Raji (cell line): Measurements from ENCODE around the gene ENO2.

Experiments
- POLR2A ChIP-seq: IDR thresholded peaks from 2 replicates; pipeline ENCODE4 v1.6.1; 2011; ENCODE audit warnings: low read depth, low read length, control low read depth; ENCODE audit not compliant: insufficient read depth

Gene ENO2

DNA sequence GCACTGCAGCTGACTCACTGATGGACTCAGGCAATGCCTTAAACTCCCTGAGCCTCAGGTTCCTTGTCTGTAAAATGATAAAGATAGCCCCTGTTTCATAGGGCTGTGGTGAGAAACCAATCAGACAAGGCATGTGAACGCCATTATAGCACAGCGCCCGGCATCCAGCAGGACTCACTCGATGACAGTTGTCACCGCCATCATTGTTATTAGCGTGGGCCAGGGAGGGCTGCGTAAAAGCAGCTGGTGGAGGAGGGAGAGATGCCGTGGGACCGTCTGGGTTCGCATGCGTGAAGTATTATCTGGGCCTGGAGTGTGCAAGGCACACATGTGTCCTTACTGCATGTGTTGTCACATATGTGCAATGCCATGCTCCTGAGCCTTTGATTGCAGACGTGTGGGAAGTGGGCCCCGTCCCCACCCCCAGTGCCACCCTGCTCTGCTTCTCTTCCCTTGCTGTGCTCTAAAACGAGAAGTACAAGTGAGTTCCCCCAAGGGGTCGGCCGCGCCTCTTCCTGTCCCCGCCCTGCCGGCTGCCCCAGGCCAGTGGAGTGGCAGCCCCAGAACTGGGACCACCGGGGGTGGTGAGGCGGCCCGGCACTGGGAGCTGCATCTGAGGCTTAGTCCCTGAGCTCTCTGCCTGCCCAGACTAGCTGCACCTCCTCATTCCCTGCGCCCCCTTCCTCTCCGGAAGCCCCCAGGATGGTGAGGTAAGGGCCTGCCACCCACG is 36.6 kb downstream of the ENO2 start, which contains the start of gene PTPN6:
TSS of gene PTPN6 (plus strand) at position 546 of the 730 bp plus-strand sequence. CDS start at position 703, 157 bp downstream.
- peak; percentile 45; the same call in 1 of the 2 replicates for TF ChIP-seq POLR2A

DNA sequence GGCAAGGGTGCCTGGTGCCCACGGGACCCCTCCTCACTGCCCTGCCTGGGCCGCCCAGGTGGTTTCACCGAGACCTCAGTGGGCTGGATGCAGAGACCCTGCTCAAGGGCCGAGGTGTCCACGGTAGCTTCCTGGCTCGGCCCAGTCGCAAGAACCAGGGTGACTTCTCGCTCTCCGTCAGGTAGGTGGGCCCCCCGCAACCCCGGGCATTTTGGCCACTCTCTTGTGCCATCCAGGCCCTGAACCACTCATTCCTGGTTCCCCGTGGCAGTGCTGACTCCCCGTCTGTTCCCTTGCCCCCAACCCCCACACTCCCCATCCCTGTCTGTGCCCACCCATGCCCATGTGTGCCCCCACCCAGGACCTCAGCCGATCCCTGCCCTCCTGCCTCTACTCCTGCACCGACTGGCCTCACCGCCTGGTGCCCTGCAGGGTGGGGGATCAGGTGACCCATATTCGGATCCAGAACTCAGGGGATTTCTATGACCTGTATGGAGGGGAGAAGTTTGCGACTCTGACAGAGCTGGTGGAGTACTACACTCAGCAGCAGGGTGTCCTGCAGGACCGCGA is 37.3 kb downstream of the ENO2 start:
- TF ChIP-seq POLR2A, result no peak; the same call in 1 of the 2 replicates

DNA sequence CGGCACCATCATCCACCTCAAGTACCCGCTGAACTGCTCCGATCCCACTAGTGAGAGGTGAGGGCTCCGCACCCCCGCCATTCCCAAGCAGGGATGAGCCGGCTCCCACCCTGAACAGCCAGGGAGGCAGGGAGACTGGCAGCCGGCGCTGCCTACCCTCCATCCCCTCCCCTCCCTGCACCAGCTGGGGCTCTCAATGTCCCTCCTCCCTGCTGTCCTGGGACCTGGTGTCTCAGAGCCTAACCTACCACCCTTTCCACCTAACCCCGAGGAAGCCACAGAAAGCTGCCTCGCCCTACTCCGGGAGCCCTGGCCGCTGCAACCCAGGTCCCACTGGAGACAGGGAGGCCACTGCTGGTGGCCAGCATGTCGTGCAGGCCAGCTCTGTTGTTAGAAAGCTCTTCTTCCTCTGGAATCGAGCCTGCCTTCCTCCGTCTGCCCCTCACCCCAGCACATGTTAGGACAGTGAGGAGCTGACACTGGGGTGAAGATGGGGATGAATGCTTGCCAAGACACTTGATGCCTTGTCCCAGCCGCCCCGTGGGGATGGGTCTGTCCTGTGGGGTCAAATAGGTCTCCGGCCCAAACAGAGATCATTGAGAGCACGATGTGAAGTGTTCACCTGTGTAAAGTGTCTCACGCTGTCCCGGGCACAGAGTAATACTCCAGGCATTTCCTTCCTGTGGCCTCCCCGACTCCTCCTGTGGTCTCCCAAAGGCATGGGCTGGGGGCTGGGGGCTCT is 37.9 kb downstream of the ENO2 start:
- no peak for TF ChIP-seq POLR2A

DNA sequence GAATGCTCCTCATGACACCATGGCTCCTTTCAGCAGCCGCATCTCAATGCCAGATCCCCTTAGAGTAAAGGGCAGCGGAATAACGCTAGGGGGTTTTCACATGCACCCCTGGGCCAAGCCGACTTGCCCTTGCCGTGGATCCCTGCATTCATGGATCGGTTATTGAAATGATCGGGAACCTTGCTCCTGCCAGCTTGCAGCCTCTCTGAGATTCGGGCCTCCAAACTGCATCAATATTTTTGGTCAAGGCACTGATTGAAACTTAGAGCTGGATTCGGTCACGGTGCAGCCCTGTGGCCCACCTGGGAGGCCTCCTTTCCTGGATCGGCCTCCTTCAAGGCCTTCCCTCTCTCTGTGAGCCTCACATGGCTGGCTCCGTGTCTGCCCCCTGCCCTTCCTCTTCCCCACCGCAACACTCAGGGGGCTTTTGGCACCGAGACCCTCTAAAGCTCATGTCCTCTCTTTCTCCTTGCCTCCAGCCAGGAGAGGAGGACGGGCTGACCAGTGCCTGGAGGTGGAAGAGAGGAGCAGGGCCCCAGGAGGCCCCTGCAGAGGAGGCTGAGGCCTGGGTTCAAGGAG is 38.6 kb downstream of the ENO2 start:
- no peak for TF ChIP-seq POLR2A

DNA sequence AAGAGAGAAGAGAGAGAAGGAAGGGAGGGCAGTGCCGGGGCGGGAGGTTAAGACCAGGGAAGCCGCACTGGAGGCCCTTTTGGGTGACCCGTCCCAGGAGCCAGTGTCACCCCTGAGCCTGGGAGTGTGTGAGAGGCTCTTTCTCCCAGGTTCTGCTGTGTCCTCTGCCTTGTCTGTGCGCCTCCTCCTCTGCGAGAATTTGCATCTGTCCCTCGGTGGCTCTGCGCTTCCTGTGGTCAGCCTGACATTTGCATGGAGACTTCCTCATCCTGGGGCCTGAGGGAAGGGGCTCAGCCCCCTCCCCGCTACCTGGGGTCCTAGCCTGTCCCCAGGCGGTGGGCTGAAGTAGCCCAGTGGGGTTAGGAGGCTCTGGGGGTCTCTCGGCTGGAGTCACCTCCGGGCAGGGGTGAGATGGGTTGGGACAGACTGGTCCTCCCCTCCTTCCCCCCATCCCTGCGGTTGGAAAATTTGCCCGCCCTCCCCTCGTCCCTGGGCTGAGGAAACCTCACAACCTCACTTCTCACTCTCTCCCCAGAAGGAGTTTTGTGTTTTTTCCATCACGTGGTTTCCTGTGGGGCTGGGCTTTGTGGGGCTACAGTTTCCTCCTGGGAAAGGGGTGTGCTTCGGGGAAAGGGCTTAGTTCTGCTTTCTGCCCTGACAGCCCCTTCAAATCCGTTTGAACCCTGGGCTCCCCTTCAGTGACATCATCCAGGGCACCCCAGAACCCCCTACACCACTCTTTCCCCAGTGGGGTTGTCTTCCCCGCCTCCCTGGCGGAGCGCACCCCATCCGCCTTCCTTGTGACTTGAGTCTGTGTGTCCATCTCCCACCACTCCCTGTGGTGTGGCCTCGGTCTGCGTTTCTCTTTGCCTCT is 39.3 kb downstream of the ENO2 start:
- TF ChIP-seq POLR2A, result peak; percentile 51

DNA sequence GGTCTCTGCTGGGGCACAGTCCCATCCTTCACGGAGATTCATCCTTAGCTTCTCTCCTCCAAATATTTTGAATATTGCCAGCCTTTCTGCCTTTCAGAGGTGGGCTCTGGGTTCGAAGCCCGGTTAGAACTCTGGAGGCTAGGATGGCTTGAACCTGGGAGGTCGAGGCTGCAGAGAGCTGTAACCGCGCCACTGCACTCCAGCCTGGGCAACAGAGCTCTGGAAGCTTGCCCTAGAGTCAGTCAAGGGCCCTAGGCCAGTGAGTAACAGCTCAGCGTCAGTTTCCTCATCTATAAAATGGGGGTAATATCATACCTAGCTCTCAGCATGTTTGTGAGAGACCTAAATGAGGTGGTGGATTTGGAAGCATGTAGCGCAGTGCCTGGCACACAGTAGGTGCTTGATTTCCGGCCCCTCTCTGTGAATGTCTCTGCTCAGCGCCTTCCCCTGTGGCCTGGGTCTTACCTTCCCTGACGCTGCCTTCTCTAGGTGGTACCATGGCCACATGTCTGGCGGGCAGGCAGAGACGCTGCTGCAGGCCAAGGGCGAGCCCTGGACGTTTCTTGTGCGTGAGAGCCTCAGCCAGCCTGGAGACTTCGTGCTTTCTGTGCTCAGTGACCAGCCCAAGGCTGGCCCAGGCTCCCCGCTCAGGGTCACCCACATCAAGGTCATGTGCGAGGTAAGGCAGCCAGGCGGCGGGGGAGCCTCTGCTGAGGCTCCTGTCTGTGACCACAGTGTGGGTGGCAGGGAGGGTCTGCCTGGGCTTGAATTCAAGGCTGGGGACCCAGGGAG is 40.1 kb downstream of the ENO2 start:
- no peak for TF ChIP-seq POLR2A

DNA sequence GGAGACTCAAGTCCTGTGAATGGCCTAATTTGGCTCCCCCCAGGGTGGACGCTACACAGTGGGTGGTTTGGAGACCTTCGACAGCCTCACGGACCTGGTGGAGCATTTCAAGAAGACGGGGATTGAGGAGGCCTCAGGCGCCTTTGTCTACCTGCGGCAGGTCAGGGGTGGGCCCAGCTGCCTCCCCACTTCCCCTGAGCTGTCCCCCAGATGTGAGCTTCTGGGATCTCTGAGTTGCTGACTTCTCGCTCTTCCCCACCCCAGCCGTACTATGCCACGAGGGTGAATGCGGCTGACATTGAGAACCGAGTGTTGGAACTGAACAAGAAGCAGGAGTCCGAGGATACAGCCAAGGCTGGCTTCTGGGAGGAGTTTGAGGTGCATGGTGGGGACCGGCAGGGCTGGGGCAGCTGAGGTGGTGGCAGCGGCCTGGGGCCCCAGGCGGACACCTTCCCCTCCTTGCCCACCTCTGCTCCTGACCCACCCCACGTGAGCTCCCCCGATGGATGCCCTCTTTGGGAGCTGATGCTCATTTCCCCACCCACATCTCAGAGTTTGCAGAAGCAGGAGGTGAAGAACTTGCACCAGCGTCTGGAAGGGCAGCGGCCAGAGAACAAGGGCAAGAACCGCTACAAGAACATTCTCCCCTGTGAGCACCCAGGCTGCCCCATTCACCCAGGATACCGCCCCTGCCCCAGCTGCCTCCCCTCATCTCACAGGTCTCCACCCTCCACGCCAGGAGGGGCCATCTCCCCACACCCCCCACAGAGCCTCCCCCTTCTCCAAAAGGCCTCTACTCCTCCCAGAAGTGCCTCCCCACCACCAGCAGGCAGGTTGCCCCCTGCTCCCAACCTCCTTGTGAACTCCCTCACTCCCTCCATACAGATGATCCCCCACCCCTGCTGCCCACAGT is 41.0 kb downstream of the ENO2 start:
- TF ChIP-seq POLR2A, result no peak

DNA sequence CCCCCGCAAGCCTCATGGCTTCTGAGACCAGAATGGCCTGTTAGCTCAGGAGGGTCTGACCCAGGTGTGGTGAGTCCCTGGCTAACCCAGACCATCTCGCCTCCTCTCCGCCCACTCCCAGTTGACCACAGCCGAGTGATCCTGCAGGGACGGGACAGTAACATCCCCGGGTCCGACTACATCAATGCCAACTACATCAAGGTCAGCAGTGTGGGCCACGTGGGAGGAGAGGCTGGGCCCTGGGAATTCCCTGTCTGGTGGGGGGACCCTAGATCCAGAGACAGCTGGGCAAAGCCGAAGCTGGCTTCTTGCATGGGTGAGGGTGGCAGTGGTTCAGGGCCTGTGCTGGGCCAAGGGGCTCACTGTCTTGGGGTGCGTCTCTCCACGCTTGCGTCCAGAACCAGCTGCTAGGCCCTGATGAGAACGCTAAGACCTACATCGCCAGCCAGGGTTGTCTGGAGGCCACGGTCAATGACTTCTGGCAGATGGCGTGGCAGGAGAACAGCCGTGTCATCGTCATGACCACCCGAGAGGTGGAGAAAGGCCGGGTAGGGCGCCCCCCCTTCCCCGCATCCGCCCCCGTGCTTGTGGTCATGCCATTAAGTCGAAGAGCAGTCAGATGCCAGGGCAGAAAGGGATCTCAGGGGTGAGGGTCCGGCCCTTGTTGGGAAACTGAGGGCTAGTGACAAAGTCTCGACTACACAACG is 41.8 kb downstream of the ENO2 start:
- no peak for TF ChIP-seq POLR2A

DNA sequence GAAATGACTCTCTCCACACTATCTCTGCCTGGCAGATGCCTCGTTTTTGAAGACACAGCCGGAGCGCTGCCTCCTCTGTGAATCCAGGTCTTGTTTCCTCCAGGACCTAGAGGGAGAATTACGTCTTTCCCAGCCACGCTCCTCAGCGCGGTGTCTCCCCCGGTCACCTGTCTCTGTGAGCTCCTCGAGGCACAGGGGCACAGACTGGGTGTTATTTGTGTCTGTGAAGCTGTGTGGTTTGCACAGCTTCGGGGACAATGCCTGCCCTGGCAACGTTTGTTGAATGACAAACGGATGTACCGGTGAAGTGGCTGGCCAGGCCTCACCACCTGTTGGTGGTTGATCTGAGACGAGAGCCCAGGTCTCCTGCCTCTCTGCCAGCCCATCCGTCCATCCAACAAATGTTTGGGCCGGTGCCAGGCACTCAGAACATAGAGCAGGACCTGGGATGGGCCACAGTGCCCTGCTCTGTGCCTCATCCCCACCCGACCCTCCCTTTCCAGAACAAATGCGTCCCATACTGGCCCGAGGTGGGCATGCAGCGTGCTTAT is 42.8 kb downstream of the ENO2 start:
- TF ChIP-seq POLR2A, result no peak

DNA sequence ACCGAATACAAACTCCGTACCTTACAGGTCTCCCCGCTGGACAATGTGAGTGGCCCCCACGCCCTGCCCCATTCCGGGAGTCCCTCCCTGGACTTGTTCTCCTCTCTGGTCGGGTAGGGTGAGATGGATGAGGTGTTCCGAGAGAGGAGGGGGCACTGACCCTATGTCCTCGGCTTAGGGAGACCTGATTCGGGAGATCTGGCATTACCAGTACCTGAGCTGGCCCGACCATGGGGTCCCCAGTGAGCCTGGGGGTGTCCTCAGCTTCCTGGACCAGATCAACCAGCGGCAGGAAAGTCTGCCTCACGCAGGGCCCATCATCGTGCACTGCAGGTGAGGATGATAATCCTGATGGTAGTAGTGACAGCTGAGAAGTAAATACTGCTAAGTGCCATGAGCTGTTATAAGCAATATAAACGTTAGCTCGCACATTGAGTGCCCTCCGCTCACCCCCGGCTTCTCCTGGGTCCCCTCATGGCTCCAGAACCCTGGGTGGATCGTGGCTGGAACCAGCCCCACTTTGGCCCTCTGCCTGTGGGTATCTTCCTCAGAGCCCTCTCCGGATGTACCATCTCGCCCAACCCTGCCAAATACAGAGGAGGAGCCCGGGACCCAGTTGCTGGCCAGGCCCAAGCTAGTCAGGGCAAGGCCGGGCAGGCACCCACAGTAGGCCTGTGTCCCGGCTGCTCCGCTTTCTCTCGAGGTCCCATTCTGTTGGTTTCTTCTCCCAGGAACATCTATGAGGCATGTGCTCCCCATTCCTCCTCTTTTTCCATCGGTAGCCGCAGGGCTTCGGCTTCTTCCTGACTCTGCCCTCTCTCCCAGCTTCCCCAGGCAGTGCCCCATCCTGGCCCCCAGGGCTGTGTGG is 43.6 kb downstream of the ENO2 start:
- no peak for TF ChIP-seq POLR2A

DNA sequence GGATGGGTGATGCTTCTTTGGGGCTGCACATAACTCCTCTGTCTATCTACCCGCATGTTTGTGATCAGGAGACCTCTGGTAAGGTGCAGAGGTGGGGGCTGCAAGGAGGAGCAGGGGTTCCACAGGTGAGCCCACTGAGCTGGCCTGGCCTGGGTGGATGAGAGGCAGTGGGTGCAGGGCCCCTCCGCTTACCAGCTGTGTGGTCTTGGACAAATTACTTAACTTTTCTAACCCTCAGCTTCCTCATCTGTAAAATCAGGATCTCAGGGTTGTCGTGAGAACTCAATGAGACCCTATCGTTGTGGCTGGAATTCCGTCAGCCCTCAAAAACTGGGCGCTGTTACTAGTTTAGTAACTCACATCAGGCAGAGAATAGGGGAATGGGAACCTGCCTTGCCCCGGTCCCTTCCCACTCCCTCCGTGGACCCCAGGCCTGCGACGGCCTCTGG is 44.3 kb downstream of the ENO2 start:
- TF ChIP-seq POLR2A, result no peak
